GM12878 (cell line): Measurements from ENCODE around the gene SP2. TPM values are rescaled to one million over a fixed set of nuclear protein-coding genes. Genes with fewer than 3 reads are reported as not detected.

Experiments used
- ATAC-seq: fragments of 200-7000 bp; cut with Tn5 transposase; 3 replicates; pipeline ENCODE4 v1.9.1; 2020; ENCODE audit warnings: mild to moderate bottlenecking, moderate library complexity
- BruUV-seq: library from RNA; stranded (reverse); fragments of 400-500 nt; replicated peaks from 2 replicates; lab custom pipeline; 2021; lab: Mats Ljungman, UMichigan
- CTCF ChIA-PET: fragments of 300-600 bp; sonication (Branson Sonifier 250); formaldehyde crosslinking; extraction: SDS; loops from one replicate; lab custom pipeline; 2021; ENCODE audit warnings: inconsistent platforms; lab: Yijun Ruan, JAX
- POLR2A ChIA-PET: fragments of 350-600 bp; formaldehyde crosslinking; extraction: SDS; loops from one replicate; lab custom pipeline; 2021; ENCODE audit warnings: inconsistent platforms; lab: Charles Lee
- RAD21 ChIA-PET: fragments of 300-600 bp; sonication (Branson Sonifier 250); formaldehyde crosslinking; loops from one replicate; lab custom pipeline; 2023; ENCODE audit warnings: antibody characterized with exemption; ENCODE audit not compliant: unreplicated experiment; lab: Charles Lee
- SMC1A ChIA-PET: fragments of 300-600 bp; sonication (Branson Sonifier 250); formaldehyde crosslinking; loops from one replicate; lab custom pipeline; 2023; ENCODE audit not compliant: unreplicated experiment, uncharacterized antibody; lab: Charles Lee
- DNase-seq: peaks from one replicate; pipeline ENCODE4 v3.0.0-alpha.2; 2011; ENCODE audit warnings: low read depth, low spot score
- FAIRE-seq: peaks from 3 replicates; lab custom pipeline; 2011; peaks lifted over from hg19 to GRCh38; lab: Jason Lieb, UNC
- H2AFZ ChIP-seq: 2 replicates; pipeline ENCODE4 v1.6.0; 2011; ENCODE audit warnings: low read depth, low read length, control low read depth; ENCODE audit not compliant: control insufficient read depth
- H3K27ac ChIP-seq: 2 replicates; pipeline ENCODE4 v1.5.1; 2011; ENCODE audit warnings: control low read depth; ENCODE audit not compliant: control insufficient read depth, insufficient read depth
- H3K27me3 ChIP-seq, 2 experiments: replicated peaks in 1 of 2; 2 replicates each; pipeline versions ENCODE4 v1.6.0 to v1.6.1; 2011; ENCODE audit warnings: low read length in 1 of 2; ENCODE audit not compliant: control insufficient read depth in 2 of 2, insufficient read depth in 2 of 2
- H3K36me3 ChIP-seq, 2 experiments: 2 replicates each; pipeline ENCODE4 v1.5.1; 2011; ENCODE audit warnings: low read length in 1 of 2; ENCODE audit not compliant: control insufficient read depth in 2 of 2, insufficient read depth in 2 of 2
- H3K4me1 ChIP-seq: 2 replicates; pipeline ENCODE4 v1.6.1; 2011; ENCODE audit warnings: mild to moderate bottlenecking, low read length, moderate library complexity, mixed read lengths; ENCODE audit not compliant: control insufficient read depth, insufficient read depth
- H3K4me2 ChIP-seq: 2 replicates; pipeline ENCODE4 v1.6.0; 2011; ENCODE audit warnings: control low read depth; ENCODE audit not compliant: control insufficient read depth, insufficient read depth
- H3K4me3 ChIP-seq: fragments of 200-600 bp; sonication (generic); 2 replicates; pipeline ENCODE4 v1.5.1; 2016
- H3K79me2 ChIP-seq: 2 replicates; pipeline ENCODE4 v1.6.0; 2011; ENCODE audit warnings: low read length; ENCODE audit not compliant: control insufficient read depth, insufficient read depth
- H3K9ac ChIP-seq: 2 replicates; pipeline ENCODE4 v1.8.0; 2011; ENCODE audit warnings: low read length, control low read depth, mixed read lengths; ENCODE audit not compliant: control insufficient read depth, insufficient read depth
- H3K9me3 ChIP-seq: replicated peaks from 3 replicates; pipeline ENCODE4 v1.5.1; 2011; ENCODE audit warnings: mild to moderate bottlenecking, low read length; ENCODE audit not compliant: control insufficient read depth, insufficient read depth
- H4K20me1 ChIP-seq: 2 replicates; pipeline ENCODE4 v1.6.0; 2011; ENCODE audit not compliant: control insufficient read depth, insufficient read depth
- ATF7 ChIP-seq: fragments of 450-650 bp; IDR thresholded peaks from 2 replicates; pipeline ENCODE4 v1.6.1; 2016; ENCODE audit warnings: low read depth, mild to moderate bottlenecking
- KAT2A ChIP-seq: conservative IDR thresholded peaks from 2 replicates; pipeline ENCODE4 v1.6.1; 2011; ENCODE audit warnings: low read depth, low read length; ENCODE audit not compliant: control insufficient read depth
- LARP7 ChIP-seq: fragments of 450-650 bp; IDR thresholded peaks from 2 replicates; pipeline ENCODE4 v1.6.1; 2017; ENCODE audit warnings: mild to moderate bottlenecking
- NR2C2 ChIP-seq: IDR thresholded peaks from 2 replicates; pipeline ENCODE4 v1.6.1; 2011; ENCODE audit warnings: borderline replicate concordance, low read depth; ENCODE audit not compliant: control insufficient read depth, insufficient read length
- POU2F2 ChIP-seq: IDR thresholded peaks from 3 replicates; pipeline ENCODE4 v1.6.1; 2011; ENCODE audit warnings: low read depth, mild to moderate bottlenecking, low read length, borderline replicate concordance
- RFX5 ChIP-seq: IDR thresholded peaks from 2 replicates; pipeline ENCODE4 v1.6.1; 2011; ENCODE audit warnings: low read depth, low read length, improper control_type of control experiment
- SIX5 ChIP-seq: IDR thresholded peaks from 2 replicates; pipeline ENCODE4 v1.6.1; 2011; ENCODE audit warnings: mild to moderate bottlenecking, low read depth, low read length, moderate library complexity; ENCODE audit not compliant: severe bottlenecking
- SP1 ChIP-seq: IDR thresholded peaks from one replicate; pipeline ENCODE4 v1.6.1; 2011; ENCODE audit warnings: low read depth, low read length
- TCF3 ChIP-seq: IDR thresholded peaks from 2 replicates; pipeline ENCODE4 v1.6.1; 2012; ENCODE audit warnings: low read depth, mild to moderate bottlenecking, low read length, borderline replicate concordance; ENCODE audit not compliant: insufficient read depth
- ZBTB33 ChIP-seq: fragments of 450-650 bp; IDR thresholded peaks from 2 replicates; pipeline ENCODE4 v1.6.1; 2017; ENCODE audit warnings: mild to moderate bottlenecking
- ZNF622 ChIP-seq: fragments of 450-650 bp; IDR thresholded peaks from 2 replicates; pipeline ENCODE4 v1.6.1; 2017; ENCODE audit warnings: mild to moderate bottlenecking, inconsistent platforms
- WGBS: methylation state at CpG from one replicate; pipeline ENCODE4 v1.1.6; 2016; ENCODE audit warnings: low lambda C conversion rate; ENCODE audit not compliant: insufficient replicate concordance, insufficient coverage; ENCODE audit errors: missing lambda C conversion rate; 5-methylcytosine and 5-hydroxymethylcytosine counted together
- in situ Hi-C: fragments of 300-500 bp; cut with MboI; formaldehyde crosslinking; loops from 9 replicates; pipeline ENCODE4 v1.14.3; 2018; ENCODE audit warnings: mixed read lengths
- intact Hi-C: fragments of 100-400 bp; cut with micrococcal nuclease; formaldehyde crosslinking; loops from one replicate; pipeline ENCODE4 v1.14.2; 2022; ENCODE audit not compliant: unreplicated experiment
- polyA plus RNA-seq, 11 experiments: library from polyadenylated mRNA; depleted of rRNA in 4 of 11; unstranded in 6 of 11; stranded (reverse) in 5 of 11; fragments of >200 nt; fragmentation: Nextera tagmentation in 4 of 11; fragmentation: Illumina TruSeq in 1 of 11; extraction: Ambion mirVana in 4 of 11; extraction: Trizol in 1 of 11; gene quantifications; 1 replicate in 1 of 11; 2 replicates in 10 of 11; pipeline versions ENCODE4 v1.2.1 to v1.2.3, GENCODE V29; 2011 to 2016; ENCODE audit warnings: inconsistent platforms in 2 of 11, missing spikeins in 2 of 11, low read depth in 1 of 11
- total RNA-seq, 4 experiments: library from RNA; depleted of rRNA in 3 of 4; stranded (reverse); fragments of >200 nt in 3 of 4; fragmentation: Illumina TruSeq in 1 of 4; extraction: Trizol in 1 of 4; gene quantifications; 2 replicates each; pipeline versions ENCODE4 v1.2.1 to v1.2.3, GENCODE V29; 2013 to 2021
- TF ChIP-seq, protein P1 (sequence below): fragments of 450-650 bp; IDR thresholded peaks from 2 replicates; pipeline ENCODE4 v1.6.1; 2017; ENCODE audit warnings: borderline replicate concordance

Gene SP2
- total and polyA plus RNA-seq, 10 of the 15 experiments (the other 5 are each of a cell fraction or from before 2014, with no cell fraction given) = 1.2 to 19.1 (median 4.8) TPM

- ChIA-PET POLR2A (interaction anchor here (1.1 to 2.0 kb wide), 2 partner anchors 28 to 42 kb away, joined by 3 to 10 read pairs; no protein-coding TSS in a partner anchor), SMC1A (interaction anchor here (0.7 to 17.2 kb wide), 7 partner anchors 27 to 133 kb away, joined by 3 to 332 read pairs (median 4); no protein-coding TSS in a partner anchor)
Measured at GRCh38 chr17:47975823-47976205, 79.8 kb downstream of the SP2 start.

More at GRCh38 chr17:47975823-47976205, 79.8 kb downstream of the SP2 start:
- in situ Hi-C loops = no loop called here
- WGBS = 91% methylated on average over 10 of the region's 10 CpGs
- TF ChIP-seq ATF7 = no peak
- no peak for TF ChIP-seq TCF3
- TF ChIP-seq SP1 = no peak
- TF ChIP-seq POU2F2 = no peak
- TF ChIP-seq ZNF622 = no peak
- TF ChIP-seq, protein P1, sequence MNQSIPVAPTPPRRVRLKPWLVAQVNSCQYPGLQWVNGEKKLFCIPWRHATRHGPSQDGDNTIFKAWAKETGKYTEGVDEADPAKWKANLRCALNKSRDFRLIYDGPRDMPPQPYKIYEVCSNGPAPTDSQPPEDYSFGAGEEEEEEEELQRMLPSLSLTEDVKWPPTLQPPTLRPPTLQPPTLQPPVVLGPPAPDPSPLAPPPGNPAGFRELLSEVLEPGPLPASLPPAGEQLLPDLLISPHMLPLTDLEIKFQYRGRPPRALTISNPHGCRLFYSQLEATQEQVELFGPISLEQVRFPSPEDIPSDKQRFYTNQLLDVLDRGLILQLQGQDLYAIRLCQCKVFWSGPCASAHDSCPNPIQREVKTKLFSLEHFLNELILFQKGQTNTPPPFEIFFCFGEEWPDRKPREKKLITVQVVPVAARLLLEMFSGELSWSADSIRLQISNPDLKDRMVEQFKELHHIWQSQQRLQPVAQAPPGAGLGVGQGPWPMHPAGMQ = no peak
- no peak for TF ChIP-seq RFX5
- no peak for TF ChIP-seq NR2C2
- TF ChIP-seq ZBTB33 = no peak
- no peak for TF ChIP-seq KAT2A
- no peak for TF ChIP-seq SIX5
- no peak for TF ChIP-seq LARP7
- TF ChIP-seq, all 136 proteins: peak for 0
- H3K27me3 ChIP-seq = no peaks in the 10 kb centered on the region
- no peak overlapping the region for H3K4me2 ChIP-seq
- no peak for DNase-seq
- RAD21 ChIA-PET = interaction anchor here (1.0 to 4.5 kb wide), 4 partner anchors 25 to 44 kb away, joined by 3 to 30 read pairs (median 12); no protein-coding TSS in a partner anchor
- no peak overlapping the region for H2AFZ ChIP-seq
- H3K36me3 ChIP-seq = peaks cover 20 to 39% of the 10 kb centered on the region in 2 experiments
- H3K9me3 ChIP-seq = no peaks in the 10 kb centered on the region
- H3K4me3 ChIP-seq = no peak overlapping the region
- ATAC-seq = no peak
- CTCF ChIA-PET = interaction anchor here (1.0 to 14.3 kb wide), 9 partner anchors 7 to 133 kb away, joined by 3 to 463 read pairs (median 4); partner anchors contain the start of genes NFE2L1 and PNPO
- H3K79me2 ChIP-seq = peaks cover 20% of the 10 kb centered on the region
- H3K9ac ChIP-seq = no peak overlapping the region
- H3K27ac ChIP-seq = no peak overlapping the region
- intact Hi-C loops = no loop called here
- BruUV-seq = no TSS peak
- no peaks in the 10 kb centered on the region for H4K20me1 ChIP-seq
- FAIRE-seq = no peak
- H3K4me1 ChIP-seq = peaks cover 9% of the 10 kb centered on the region
